IPS-NIHi7 (cell line): Measurements from ENCODE around the gene TSNAXIP1.
"Not testable (repeated sequence)": the region's sequence is repeated elsewhere in the genome, so short reads cannot be mapped to it uniquely, and the experiment has no call there.

ENCODE experiments used
- DNase-seq: peaks from one replicate; pipeline ENCODE4 v3.0.0; 2012; ENCODE audit warnings: mixed read lengths; ENCODE audit errors: extremely low spot score

TSNAXIP1 gene

DNA sequence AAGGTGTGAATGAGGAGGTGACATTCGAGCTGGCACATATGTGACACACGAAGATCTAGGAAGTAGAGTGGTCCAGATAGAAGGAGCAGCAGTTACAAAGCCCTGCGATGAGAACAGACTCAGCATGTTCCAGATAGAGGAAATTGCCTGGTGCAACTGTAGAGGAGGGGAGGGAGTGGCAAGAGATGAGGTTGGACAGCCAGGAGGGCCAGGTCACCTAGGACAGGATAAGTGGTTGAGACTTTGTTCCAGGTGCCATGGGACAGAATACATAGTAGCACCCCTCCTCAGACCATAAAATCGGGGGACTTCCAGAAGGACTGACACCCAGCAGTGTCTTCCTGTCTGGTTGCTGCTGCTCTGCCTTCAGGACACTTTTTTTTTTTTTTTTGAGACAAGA, 51.8 kb downstream of the TSNAXIP1 start:
- DNase-seq: no peak

- no peak for DNase-seq
Measured at GRCh38 chr16:67860589-67861398, 54.1 kb downstream of the TSNAXIP1 start.

DNA sequence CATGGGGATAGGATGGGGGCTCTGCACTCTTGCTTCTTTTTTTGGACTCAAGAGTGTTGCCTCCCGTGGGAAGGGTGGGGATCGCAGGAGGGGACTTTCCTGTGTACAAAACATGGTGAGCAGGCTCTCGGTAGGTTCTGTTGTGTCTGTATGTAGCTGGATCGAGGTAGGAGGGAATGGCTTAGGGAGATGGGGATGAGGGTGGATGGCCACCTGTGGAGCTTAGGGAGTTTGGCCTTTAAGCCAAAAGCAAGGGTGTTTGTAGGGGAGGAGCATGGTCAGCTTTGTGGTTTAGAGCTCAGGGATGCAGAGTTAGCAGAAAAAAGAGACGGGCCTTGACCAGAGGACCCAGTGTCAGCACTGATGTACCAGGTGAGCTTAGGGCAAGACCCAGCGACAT, 55.2 kb downstream of the TSNAXIP1 start:
- DNase-seq: no peak

- DNase-seq: no peak
Measured at GRCh38 chr16:67862623-67863583, 56.2 kb downstream of the TSNAXIP1 start.

DNA sequence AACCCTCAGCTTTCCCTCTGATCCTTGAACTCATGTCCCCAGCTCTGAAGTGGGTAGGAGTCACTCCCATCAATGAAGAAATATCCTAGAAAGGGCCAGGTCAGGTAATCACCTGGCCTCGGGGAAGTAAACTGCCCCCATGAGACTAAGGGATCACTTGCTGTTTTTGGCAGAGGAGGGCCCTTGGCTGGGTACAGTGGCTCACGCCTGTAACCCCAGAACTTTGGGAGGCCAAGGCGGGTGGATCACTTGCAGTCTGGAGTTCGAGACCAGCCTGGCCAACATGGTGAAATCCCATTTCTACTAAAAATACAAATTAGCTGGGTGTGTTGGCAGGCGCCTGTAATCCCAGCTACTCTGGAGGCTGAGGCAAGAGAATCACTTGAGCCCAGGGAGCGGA, 57.4 kb downstream of the TSNAXIP1 start:
- DNase-seq: not testable (repeated sequence)

GRCh38 chr16:67864594-67864993, 57.9 kb downstream of the TSNAXIP1 start:
- DNase-seq: no peak

DNA sequence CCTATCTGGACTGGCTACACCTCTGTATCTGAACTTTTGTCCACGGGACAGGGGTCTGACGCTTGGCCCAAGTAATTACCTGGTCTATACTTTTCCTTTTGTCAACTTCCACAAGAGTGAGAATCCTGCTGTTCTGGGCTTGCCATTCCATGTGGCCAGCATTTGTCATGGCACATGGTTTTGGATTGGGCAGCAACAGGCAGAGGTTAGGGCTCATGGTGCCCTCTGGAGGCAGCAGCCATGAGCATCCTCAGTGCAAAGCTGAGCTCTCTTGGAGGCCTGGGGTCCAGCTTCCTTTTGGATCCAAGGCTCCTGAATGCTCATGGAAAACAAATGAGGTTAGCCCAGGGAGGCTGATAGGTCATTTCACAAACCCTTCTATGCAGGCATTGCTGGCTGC, 58.6 kb downstream of the TSNAXIP1 start:
- peak; percentile 77 for DNase-seq

DNA sequence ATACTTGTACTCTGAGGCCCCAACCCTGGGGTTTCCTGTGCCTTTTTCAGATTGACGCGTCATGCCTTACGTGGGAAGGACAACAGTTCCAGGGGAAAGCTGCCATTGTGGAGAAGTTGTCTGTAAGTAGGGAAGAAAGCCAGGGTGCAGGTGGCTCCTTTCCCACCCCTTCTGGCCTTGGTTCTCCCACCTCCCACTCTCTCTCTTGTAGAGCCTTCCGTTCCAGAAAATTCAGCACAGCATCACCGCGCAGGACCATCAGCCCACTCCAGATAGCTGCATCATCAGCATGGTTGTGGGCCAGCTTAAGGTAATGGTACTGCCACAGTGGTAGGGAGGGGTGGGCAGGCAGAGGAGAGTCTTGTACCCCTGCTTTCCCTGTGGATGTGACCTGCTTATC, 61.6 kb downstream of the TSNAXIP1 start:
- DNase-seq: no peak

DNA sequence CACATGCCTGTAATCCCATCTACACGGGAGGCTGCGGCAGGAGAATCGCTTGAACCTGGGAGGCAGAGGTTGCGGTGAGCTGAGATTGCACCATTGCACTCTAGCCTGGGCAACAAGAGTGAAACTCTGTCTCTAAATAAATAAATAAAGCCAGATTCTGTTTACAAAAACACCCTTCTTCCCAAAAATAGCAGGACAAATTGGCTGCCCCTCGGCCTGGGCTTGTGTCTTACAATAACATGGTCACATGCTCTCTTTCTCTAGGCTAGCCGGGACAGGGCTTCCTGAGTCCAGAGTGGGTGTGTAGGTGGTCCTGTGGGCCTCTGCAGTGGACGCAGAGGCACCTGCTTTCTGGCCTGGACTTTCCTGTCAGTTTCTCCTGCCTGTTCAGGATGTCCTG, 63.0 kb downstream of the TSNAXIP1 start:
- no peak for DNase-seq

DNA sequence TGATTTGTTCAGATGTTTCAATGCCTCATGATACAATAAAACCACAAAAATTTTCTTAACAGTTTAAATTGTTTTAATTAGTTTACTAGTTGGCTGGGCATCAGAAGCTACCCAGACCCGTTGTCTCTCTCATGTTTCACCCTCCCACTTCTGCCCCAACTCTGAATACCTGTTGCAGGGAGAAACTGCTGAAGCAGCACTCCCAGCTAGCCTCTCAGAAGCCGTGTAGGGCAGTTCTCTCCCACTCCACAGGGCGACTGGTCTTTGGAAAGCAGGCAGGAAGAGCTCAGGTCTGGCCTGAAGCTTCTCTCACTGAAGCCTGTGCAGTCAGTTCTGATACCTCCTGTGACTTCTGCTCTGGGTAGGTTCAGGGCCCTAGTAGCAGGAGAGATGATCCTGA, 64.6 kb downstream of the TSNAXIP1 start:
- no peak for DNase-seq

- DNase-seq: no peak
Measured at GRCh38 chr16:67872131-67872630, 65.5 kb downstream of the TSNAXIP1 start.

GRCh38 chr16:67872631-67873434, 66.1 kb downstream of the TSNAXIP1 start, which contains the start of gene EDC4:
Gene EDC4, plus strand, starts transcription at chr16:67873052. Its CDS starts 210 bp downstream, at chr16:67873262.
- peak; percentile 86 for DNase-seq

DNA sequence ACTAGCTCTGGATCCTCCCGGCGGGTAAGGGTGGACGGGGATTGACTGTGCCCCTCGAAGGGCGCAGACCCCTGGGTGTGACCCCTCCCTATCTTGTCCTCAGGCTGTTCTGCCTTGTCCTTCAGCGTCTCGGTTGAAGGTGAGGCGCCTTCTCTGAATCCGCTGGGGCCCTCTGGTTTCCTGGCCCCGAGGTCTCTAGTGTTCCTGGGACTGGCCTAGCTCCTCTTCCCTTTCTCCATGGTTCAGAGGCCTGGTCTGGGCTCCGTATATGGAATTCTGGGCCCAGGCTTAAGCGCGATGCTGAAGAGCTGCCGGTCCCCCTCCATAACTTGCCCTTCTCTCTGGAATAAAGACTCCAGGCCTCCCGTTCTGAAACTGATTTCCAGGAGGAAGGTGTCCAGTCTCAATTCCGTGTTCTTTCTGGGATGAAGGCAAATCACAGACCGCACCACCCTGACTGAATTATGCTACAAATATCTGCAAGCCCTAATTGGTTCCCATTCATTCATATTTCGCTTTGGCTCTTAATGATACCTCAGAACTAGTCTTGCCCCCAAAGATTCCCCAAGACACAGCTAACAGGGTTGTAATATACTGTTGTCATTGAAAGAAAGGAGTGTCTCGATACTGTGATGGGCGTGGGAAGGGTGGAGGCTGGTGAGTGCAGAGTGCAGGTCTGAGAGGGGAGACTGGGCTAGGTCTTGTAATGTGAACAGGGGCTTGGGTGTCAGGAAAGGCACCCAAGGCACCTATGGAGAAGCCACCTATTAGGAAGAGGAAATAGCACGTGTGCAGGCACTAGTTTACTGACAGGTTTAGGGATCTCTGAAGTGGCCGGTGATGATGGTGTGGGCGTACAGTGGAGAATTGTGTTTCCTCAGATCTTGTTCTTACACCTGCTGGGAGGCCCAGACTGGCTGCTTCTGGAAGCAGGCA, 67.0 kb downstream of the TSNAXIP1 start:
- no peak for DNase-seq

DNA sequence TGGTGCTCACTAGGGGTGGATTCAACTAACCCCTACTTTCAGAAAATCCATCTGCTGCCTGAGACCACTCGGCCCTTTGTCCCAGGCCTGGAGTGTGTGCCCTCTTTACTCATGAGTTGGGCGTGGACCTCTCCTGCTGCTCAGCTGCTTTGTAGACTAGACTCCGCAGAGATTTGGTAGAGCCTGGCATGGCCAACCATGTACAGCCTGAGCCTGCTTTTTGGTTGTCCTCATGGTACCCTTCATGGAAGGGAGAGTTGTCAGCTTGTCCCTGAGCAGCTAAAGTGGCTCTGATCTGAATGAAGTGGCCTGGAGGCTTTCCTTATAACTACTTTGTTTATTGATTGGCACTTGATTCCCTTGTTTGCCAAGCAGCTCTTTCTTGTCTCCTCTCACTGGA, 67.7 kb downstream of the TSNAXIP1 start:
- no peak for DNase-seq

DNA sequence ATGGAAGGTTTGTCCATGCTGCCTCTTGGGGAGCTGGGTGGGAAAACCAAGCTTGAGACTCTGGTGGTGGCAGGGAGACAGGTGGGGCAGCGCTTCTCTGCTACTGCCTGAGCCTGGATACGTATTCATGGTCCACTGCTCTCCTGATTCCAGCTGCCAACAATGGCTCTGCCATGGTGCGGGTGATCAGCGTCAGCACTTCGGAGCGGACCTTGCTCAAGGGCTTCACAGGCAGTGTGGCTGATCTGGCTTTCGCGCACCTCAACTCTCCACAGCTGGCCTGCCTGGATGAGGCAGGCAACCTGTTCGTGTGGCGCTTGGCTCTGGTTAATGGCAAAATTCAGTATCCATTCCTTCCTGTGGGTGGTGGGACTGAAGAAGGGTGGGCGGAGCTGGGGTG, 70.4 kb downstream of the TSNAXIP1 start:
- no peak for DNase-seq
